Testis (tissue), 3 donors: ENCODE measurements around the gene LYRM4. TPM values are rescaled to one million over a fixed set of nuclear protein-coding genes. Genes with fewer than 3 reads are reported as not detected.

Source experiments
- DNase-seq: peaks from one replicate; pipeline ENCODE4 v3.0.0-alpha.2; 2019
- H3K27ac ChIP-seq, 2 donors: fragments of 200-600 bp; sonication (generic); one replicate each; pipeline ENCODE4 v1.5.1; 2019
- H3K27me3 ChIP-seq: fragments of 200-600 bp; sonication (generic); one replicate; pipeline ENCODE4 v1.5.1; 2019
- H3K36me3 ChIP-seq: fragments of 200-600 bp; sonication (generic); one replicate; pipeline ENCODE4 v1.5.1; 2017; ENCODE audit warnings: low read depth; ENCODE audit errors: missing control alignments
- H3K4me1 ChIP-seq: fragments of 200-600 bp; sonication (generic); one replicate; pipeline ENCODE4 v1.5.1; 2019
- H3K4me3 ChIP-seq, 2 donors: fragments of 200-600 bp; sonication (generic); one replicate each; pipeline ENCODE4 v1.5.1; 2017 to 2019
- H3K9me3 ChIP-seq: fragments of 200-600 bp; sonication (generic); one replicate; pipeline ENCODE4 v1.5.1; 2017
- POLR2A ChIP-seq: fragments of 450-650 bp; IDR thresholded peaks from one replicate; pipeline ENCODE4 v1.6.1; 2017; ENCODE audit warnings: antibody characterized with exemption, mild to moderate bottlenecking, moderate library complexity
- WGBS, 2 donors: methylation state at CpG; one replicate each; pipeline ENCODE4 v1.1.5; 2018; 5-methylcytosine and 5-hydroxymethylcytosine counted together
- intact Hi-C: fragments of 100-400 bp; cut with DNase I; formaldehyde crosslinking; loops from one replicate; pipeline ENCODE4 v1.15.1; 2023; ENCODE audit warnings: low total_unique reads
- polyA plus RNA-seq: library from polyadenylated mRNA; stranded (reverse); fragments of 350-450 nt; fragmentation: Illumina TruSeq; extraction: RNeasy Lipid Tissue Mini Kit (QIAGEN cat#74804); gene quantifications from one replicate; pipeline ENCODE4 v1.2.3, GENCODE V29; 2014; ENCODE audit warnings: low read depth, low replicate concordance; ENCODE audit not compliant: insufficient read depth
- total RNA-seq, 2 donors: library from RNA; depleted of rRNA; stranded (reverse); fragments of >200 nt; gene quantifications; one replicate each; pipeline ENCODE4 v1.2.3, GENCODE V29; 2016
- TF ChIP-seq, protein P1 (sequence below), 3 experiments: fragments of 450-650 bp in 2 of 3; fragments of 200-600 bp in 1 of 3; sonication (generic) in 1 of 3; IDR thresholded peaks; one replicate each; pipeline ENCODE4 v1.5.1; 2016 to 2019; ENCODE audit warnings: antibody characterized with exemption in 3 of 3, mild to moderate bottlenecking in 2 of 3, moderate library complexity in 1 of 3

LYRM4 gene
- total and polyA plus RNA-seq, 3 donors from 2014 or later: 18.5 to 41.8 (median 23.0) TPM

DNA sequence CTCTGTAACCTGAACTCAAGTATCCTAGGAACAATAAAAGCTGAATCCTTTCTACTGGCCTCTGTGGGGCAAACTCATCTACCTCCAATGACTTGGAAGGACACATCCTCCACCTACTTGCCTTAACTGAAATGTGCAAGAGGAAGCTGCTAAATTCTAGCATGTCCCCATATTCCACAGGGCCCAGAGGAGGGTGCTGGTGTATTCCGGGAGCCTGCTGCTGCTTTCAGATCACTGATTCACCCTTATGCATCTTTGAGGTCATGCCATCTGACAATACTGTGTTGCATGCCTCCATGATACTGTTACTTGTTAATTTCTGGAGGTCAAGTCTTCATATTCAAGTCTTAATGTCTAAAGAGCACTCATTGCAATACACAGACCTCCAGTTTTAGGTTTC is 40.3 kb downstream of the LYRM4 start:
- no peak for TF ChIP-seq POLR2A
- TF ChIP-seq, protein P1, sequence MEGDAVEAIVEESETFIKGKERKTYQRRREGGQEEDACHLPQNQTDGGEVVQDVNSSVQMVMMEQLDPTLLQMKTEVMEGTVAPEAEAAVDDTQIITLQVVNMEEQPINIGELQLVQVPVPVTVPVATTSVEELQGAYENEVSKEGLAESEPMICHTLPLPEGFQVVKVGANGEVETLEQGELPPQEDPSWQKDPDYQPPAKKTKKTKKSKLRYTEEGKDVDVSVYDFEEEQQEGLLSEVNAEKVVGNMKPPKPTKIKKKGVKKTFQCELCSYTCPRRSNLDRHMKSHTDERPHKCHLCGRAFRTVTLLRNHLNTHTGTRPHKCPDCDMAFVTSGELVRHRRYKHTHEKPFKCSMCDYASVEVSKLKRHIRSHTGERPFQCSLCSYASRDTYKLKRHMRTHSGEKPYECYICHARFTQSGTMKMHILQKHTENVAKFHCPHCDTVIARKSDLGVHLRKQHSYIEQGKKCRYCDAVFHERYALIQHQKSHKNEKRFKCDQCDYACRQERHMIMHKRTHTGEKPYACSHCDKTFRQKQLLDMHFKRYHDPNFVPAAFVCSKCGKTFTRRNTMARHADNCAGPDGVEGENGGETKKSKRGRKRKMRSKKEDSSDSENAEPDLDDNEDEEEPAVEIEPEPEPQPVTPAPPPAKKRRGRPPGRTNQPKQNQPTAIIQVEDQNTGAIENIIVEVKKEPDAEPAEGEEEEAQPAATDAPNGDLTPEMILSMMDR (IDR thresholded peaks at IDR 0.05): no peak
- H3K36me3 ChIP-seq: no peaks in the 10 kb centered on the region
- H3K27me3 ChIP-seq: no peaks in the 10 kb centered on the region
- DNase-seq: no peak
- no peaks in the 10 kb centered on the region for H3K4me1 ChIP-seq
- 100% methylated on average over 1 of the region's 1 CpG for WGBS, 2 donors
- no peak overlapping the region for H3K4me3 ChIP-seq
- H3K27ac ChIP-seq: no peak overlapping the region
- no peaks in the 10 kb centered on the region for H3K9me3 ChIP-seq
- intact Hi-C loops: no loop called here

DNA sequence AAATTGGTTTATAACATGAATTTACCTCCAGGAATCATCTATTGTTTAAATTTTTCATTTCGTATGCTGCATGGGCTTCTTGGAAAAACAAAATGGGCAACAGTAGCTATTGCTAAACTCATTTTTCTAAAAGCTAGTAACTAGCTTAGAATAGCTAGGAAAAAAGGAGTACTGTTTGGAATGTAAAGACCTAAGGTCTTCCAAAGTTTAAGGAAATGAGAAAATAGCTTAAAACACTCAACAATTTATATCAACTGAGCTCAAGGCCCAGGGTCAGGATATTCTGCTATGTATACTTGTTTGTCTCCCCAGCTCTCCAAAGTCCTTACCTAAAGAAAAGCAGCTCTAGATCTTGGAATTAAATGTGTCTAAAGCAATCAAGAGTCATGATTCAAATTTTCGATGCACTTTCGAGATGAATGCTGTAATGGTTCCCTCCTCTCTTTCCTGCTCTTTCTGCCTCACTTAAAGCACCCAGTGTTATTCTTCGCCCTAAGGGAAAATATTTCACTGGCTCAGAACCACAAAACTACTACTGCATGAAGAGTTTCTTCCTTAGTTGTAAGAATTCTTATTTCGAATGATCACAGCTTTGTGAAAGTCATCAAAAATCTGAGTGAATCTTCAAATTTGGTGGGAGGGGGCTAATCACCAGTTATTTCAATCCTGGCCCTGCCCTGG is 41.6 kb downstream of the LYRM4 start:
- no peak overlapping the region for H3K4me3 ChIP-seq
- no peaks in the 10 kb centered on the region for H3K9me3 ChIP-seq
- TF ChIP-seq POLR2A: no peak
- TF ChIP-seq, protein P1 (IDR thresholded peaks at IDR 0.05): no peak
- WGBS, 2 donors: 81 to 87% methylated on average over 5 of the region's 5 CpGs
- no peak for DNase-seq
- no peaks in the 10 kb centered on the region for H3K36me3 ChIP-seq
- H3K27me3 ChIP-seq: no peaks in the 10 kb centered on the region
- H3K27ac ChIP-seq: no peak overlapping the region
- H3K4me1 ChIP-seq: no peaks in the 10 kb centered on the region
- intact Hi-C loops: no loop called here

GRCh38 chr6:5217356-5217755 is 43.4 kb downstream of the LYRM4 start:
- Histone ChIP-seq H3K27ac (no peak overlapping the region), H3K27me3 (no peaks in the 10 kb centered on the region), H3K4me3 (no peak overlapping the region), H3K9me3 (no peaks in the 10 kb centered on the region), H3K4me1 (no peaks in the 10 kb centered on the region), H3K36me3 (no peaks in the 10 kb centered on the region)
- no peak for DNase-seq
- 93 to 100% methylated on average over 2 of the region's 2 CpGs for WGBS, 2 donors
- TF ChIP-seq, protein P1 (IDR thresholded peaks at IDR 0.05): no peak
- TF ChIP-seq POLR2A: no peak
- intact Hi-C loops: no loop called here

DNA sequence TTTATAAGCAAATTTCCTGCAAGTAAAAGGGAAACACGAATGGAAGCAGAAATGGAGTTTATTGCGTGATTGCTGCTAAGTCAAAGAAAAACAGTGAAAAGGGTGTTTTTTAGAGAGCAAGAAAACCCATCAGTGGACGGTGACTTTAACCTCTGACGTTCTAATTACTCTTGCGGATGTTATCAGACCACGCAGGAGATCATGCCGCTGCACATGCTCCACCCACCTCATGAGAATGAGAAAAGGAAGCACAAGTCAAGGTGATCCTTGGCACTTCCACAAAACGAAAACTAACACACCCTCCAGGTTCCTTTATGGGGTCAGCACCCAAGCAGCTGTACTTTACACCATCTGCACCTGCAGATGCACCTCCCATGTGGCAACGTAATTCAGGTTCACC is 45.0 kb downstream of the LYRM4 start:
- Histone ChIP-seq H3K4me1 (no peaks in the 10 kb centered on the region), H3K4me3 (no peak overlapping the region), H3K27ac (no peak overlapping the region), H3K27me3 (no peaks in the 10 kb centered on the region), H3K36me3 (no peaks in the 10 kb centered on the region), H3K9me3 (no peaks in the 10 kb centered on the region)
- TF ChIP-seq, protein P1 (IDR thresholded peaks at IDR 0.05): no peak
- no peak for TF ChIP-seq POLR2A
- WGBS, 2 donors: 85 to 89% methylated on average over 9 of the region's 9 CpGs
- intact Hi-C loops: no loop called here
- no peak for DNase-seq

GRCh38 chr6:5215159-5215558 is 45.6 kb downstream of the LYRM4 start:
- Histone ChIP-seq H3K36me3 (no peaks in the 10 kb centered on the region), H3K27ac (no peak overlapping the region), H3K9me3 (no peaks in the 10 kb centered on the region), H3K27me3 (no peaks in the 10 kb centered on the region), H3K4me1 (no peaks in the 10 kb centered on the region), H3K4me3 (no peak overlapping the region)
- TF ChIP-seq POLR2A: no peak
- TF ChIP-seq, protein P1 (IDR thresholded peaks at IDR 0.05): no peak
- intact Hi-C loops: no loop called here
- no peak for DNase-seq
- WGBS, 2 donors: 75 to 80% methylated on average over 2 of the region's 2 CpGs
